Fibroblast of lung (primary cell): Measurements from ENCODE around the gene CTSZ. TPM values are rescaled to one million over a fixed set of nuclear protein-coding genes. Genes with fewer than 3 reads are reported as not detected.
A peak's percentile ranks its signal among the peaks of the same experiment; 100 is the strongest.

ENCODE experiments used
- DNase-seq, 2 donors: peaks; one replicate each; pipeline versions ENCODE4 v3.0.0 to v3.0.0-alpha.2; 2010; ENCODE audit warnings: low read depth in 2 of 2
- H2AFZ ChIP-seq: 2 replicates; pipeline ENCODE4 v1.5.1; 2012; ENCODE audit warnings: low read length, control low read depth, inconsistent platforms
- H3K27ac ChIP-seq: 2 replicates; pipeline ENCODE4 v1.5.1; 2011; ENCODE audit warnings: low read length, control low read depth; ENCODE audit not compliant: insufficient read depth
- H3K27me3 ChIP-seq: 2 replicates; pipeline ENCODE4 v1.5.1; 2011; ENCODE audit warnings: mild to moderate bottlenecking, low read length; ENCODE audit not compliant: control insufficient read depth, insufficient read depth
- H3K36me3 ChIP-seq: 2 replicates; pipeline ENCODE4 v1.5.1; 2011; ENCODE audit warnings: low read length; ENCODE audit not compliant: control insufficient read depth, insufficient read depth
- H3K4me1 ChIP-seq: 2 replicates; pipeline ENCODE4 v1.5.1; 2011; ENCODE audit warnings: low read length; ENCODE audit not compliant: control insufficient read depth, insufficient read depth; ENCODE audit errors: extremely low read depth
- H3K4me2 ChIP-seq: 2 replicates; pipeline ENCODE4 v1.5.1; 2011; ENCODE audit warnings: low read length, control low read depth; ENCODE audit not compliant: insufficient read depth; ENCODE audit errors: extremely low read depth
- H3K4me3 ChIP-seq, 4 experiments: fragments of 200-600 bp in 1 of 4; sonication (generic) in 1 of 4; replicated peaks in 1 of 4; 2 replicates each; pipeline ENCODE4 v1.5.1; 2011 to 2016; ENCODE audit warnings: low read length in 4 of 4, low read depth in 3 of 4, mild to moderate bottlenecking in 3 of 4, control low read depth in 2 of 4, inconsistent platforms in 1 of 4, mixed read lengths in 1 of 4; ENCODE audit not compliant: insufficient read depth in 1 of 4; ENCODE audit errors: control extremely low read depth in 1 of 4
- H3K79me2 ChIP-seq: 2 replicates; pipeline ENCODE4 v1.5.1; 2012; ENCODE audit warnings: mild to moderate bottlenecking, low read length, inconsistent platforms; ENCODE audit not compliant: control insufficient read depth, insufficient read depth
- H3K9ac ChIP-seq: 2 replicates; pipeline ENCODE4 v1.5.1; 2011; ENCODE audit warnings: mild to moderate bottlenecking, low read length, control low read depth; ENCODE audit not compliant: insufficient read depth
- H3K9me3 ChIP-seq: 2 replicates; pipeline ENCODE4 v1.5.1; 2012; ENCODE audit warnings: low read depth, low read length; ENCODE audit not compliant: control insufficient read depth, insufficient read depth
- H4K20me1 ChIP-seq: 2 replicates; pipeline ENCODE4 v1.5.1; 2011; ENCODE audit warnings: low read length; ENCODE audit not compliant: control insufficient read depth, insufficient read depth; ENCODE audit errors: extremely low read depth
- EZH2 ChIP-seq: IDR thresholded peaks from 2 replicates; pipeline ENCODE4 v1.5.1; 2012; ENCODE audit warnings: low read length, control low read depth, mild to moderate bottlenecking; ENCODE audit errors: missing control alignments
- polyA plus RNA-seq, 2 donors: library from polyadenylated mRNA; depleted of rRNA in 1 of 2; stranded (reverse) in 1 of 2; unstranded in 1 of 2; fragments of >200 nt; gene quantifications; 2 replicates each; pipeline ENCODE4 v1.2.1, GENCODE V29; 2011 to 2012; ENCODE audit warnings: missing spikeins in 1 of 2
- total RNA-seq: library from RNA; depleted of rRNA; stranded (reverse); fragments of >200 nt; gene quantifications from 2 replicates; pipeline ENCODE4 v1.2.1, GENCODE V29; 2014
- TF ChIP-seq, protein P1 (sequence below), 2 donors: IDR thresholded peaks in 1 of 2; conservative IDR thresholded peaks in 1 of 2; 1 replicate in 1 of 2; 2 replicates in 1 of 2; pipeline ENCODE4 v1.5.1; 2011 to 2012; ENCODE audit warnings: low read length in 2 of 2, control low read depth in 1 of 2, inconsistent platforms in 1 of 2, low read depth in 1 of 2, mild to moderate bottlenecking in 1 of 2

CTSZ gene
- total and polyA plus RNA-seq, 2 donors (not counting 1 experiment from before 2014, with no cell fraction given): 201 to 250 TPM

DNA sequence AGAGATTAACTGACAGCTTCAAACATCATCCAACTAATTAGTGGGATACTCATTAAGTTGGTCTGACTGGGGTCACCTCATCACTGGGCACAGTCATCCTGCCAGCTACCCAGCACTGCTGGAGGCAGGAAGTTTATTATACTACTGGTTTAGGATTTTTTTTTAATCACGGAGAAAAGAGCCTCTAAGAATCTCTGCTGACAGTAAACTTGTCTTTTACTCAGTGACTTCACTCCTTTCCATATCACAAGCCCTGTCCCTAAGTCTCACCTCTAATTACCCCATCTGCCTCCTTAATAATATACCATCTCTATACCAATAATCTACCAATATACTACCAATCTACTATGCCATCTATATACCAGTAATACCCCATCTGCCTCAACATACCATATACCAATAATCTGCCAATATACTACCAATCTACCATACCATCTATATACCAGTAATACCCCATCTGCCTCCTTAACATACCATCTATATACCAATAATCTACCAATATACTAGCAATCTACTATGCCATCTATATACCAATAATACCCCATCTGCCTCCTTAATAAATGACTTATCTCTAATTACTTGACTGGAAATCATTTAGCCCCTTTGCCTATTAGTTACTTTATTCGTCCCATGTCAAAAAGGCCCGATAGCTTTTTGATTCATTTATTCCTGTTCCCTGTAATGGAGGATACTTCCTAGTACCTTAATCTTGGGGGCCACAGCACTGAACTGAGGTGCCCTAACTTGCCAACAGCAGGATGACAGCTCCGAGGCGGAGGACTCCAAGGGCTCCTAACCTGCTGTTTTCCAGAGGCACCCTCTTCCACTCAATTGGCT, 20.1 kb upstream of the CTSZ start:
- H3K9ac ChIP-seq: no peak overlapping the region
- peaks cover 53% of the 10 kb centered on the region for H3K79me2 ChIP-seq
- H4K20me1 ChIP-seq: peaks cover 2% of the 10 kb centered on the region
- H3K4me2 ChIP-seq: no peak overlapping the region
- no peak overlapping the region for H3K27ac ChIP-seq
- H3K9me3 ChIP-seq: no peaks in the 10 kb centered on the region
- H3K4me3 ChIP-seq: peak overlapping the region in 1 of 4 experiments; percentile 11
- DNase-seq: no peak
- peaks cover 10% of the 10 kb centered on the region for H3K4me1 ChIP-seq
- no peak overlapping the region for H2AFZ ChIP-seq
- H3K36me3 ChIP-seq: peaks cover 5% of the 10 kb centered on the region
- TF ChIP-seq, protein P1, sequence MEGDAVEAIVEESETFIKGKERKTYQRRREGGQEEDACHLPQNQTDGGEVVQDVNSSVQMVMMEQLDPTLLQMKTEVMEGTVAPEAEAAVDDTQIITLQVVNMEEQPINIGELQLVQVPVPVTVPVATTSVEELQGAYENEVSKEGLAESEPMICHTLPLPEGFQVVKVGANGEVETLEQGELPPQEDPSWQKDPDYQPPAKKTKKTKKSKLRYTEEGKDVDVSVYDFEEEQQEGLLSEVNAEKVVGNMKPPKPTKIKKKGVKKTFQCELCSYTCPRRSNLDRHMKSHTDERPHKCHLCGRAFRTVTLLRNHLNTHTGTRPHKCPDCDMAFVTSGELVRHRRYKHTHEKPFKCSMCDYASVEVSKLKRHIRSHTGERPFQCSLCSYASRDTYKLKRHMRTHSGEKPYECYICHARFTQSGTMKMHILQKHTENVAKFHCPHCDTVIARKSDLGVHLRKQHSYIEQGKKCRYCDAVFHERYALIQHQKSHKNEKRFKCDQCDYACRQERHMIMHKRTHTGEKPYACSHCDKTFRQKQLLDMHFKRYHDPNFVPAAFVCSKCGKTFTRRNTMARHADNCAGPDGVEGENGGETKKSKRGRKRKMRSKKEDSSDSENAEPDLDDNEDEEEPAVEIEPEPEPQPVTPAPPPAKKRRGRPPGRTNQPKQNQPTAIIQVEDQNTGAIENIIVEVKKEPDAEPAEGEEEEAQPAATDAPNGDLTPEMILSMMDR (conservative IDR thresholded peaks at IDR 0.05 in 1 of 2, IDR thresholded peaks at IDR 0.05 in 1 of 2; ENCODE audit: low read depth in 1 of 2, low read length in 2 of 2): no peak
- no peak for TF ChIP-seq EZH2
- H3K27me3 ChIP-seq: no peaks in the 10 kb centered on the region

DNA sequence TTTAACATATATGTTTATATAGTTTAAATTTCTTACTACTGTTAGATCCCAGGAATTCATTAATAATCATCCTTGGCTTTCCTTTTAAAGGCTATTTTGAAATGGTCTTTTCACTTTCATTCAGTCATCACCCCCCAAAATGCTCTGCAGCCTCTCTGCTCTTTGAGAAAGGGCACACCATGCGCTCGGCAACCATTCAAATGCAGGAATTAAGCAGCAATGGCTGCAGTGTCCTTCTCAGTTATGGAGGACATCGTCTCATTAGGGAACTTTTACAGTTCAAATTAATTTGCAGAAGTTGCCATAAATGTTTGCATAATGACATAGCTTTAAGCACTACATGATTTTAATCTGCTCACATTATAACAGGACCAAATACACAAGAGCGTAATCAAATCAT, 18.5 kb upstream of the CTSZ start:
- no peaks in the 10 kb centered on the region for H3K9me3 ChIP-seq
- peaks cover 2% of the 10 kb centered on the region for H3K4me1 ChIP-seq
- TF ChIP-seq, protein P1 (conservative IDR thresholded peaks at IDR 0.05 in 1 of 2, IDR thresholded peaks at IDR 0.05 in 1 of 2; ENCODE audit: low read depth in 1 of 2, low read length in 2 of 2): no peak
- no peak for TF ChIP-seq EZH2
- no peak for DNase-seq
- no peaks in the 10 kb centered on the region for H3K27me3 ChIP-seq
- no peak overlapping the region for H2AFZ ChIP-seq
- H3K79me2 ChIP-seq: peaks cover 39% of the 10 kb centered on the region
- peaks cover 2% of the 10 kb centered on the region for H4K20me1 ChIP-seq
- no peak overlapping the region for H3K4me2 ChIP-seq
- H3K4me3 ChIP-seq: no peak overlapping the region
- H3K36me3 ChIP-seq: peaks cover 5% of the 10 kb centered on the region
- no peak overlapping the region for H3K27ac ChIP-seq
- no peak overlapping the region for H3K9ac ChIP-seq

DNA sequence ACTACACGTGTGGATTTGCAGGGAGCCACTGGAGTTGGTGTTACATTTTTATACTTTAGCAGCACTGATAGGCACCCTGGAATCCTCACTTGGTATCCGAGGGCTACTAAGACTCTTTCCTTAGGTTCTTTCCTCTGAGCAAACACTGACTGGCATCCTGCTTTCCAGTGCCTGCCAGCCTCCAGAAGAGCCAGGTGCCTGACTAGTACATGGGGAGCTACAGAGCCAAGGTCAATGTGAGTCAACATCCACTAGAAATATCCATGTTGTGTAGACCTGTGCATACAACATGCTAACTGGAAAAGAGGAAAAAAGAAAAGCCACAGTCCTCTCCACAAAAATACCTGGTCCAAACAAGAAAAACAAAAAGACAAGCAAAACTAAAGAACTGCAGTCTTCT, 18.0 kb upstream of the CTSZ start:
- DNase-seq: no peak
- H3K79me2 ChIP-seq: peaks cover 35% of the 10 kb centered on the region

More for the DNA sequence above, 18.0 kb upstream of the CTSZ start:
- Histone ChIP-seq H3K27ac (no peak overlapping the region), H3K4me3 (no peak overlapping the region), H2AFZ (no peak overlapping the region), H4K20me1 (peaks cover 2% of the 10 kb centered on the region), H3K4me1 (peaks cover 2% of the 10 kb centered on the region), H3K36me3 (peaks cover 5% of the 10 kb centered on the region), H3K9me3 (no peaks in the 10 kb centered on the region), H3K9ac (no peak overlapping the region), H3K4me2 (no peak overlapping the region), H3K27me3 (no peaks in the 10 kb centered on the region)
- TF ChIP-seq EZH2: no peak
- TF ChIP-seq, protein P1 (conservative IDR thresholded peaks at IDR 0.05 in 1 of 2, IDR thresholded peaks at IDR 0.05 in 1 of 2; ENCODE audit: low read depth in 1 of 2, low read length in 2 of 2): no peak
